ENCODE data around the gene SYCN. TPM values are rescaled to one million over a fixed set of nuclear protein-coding genes. Genes with fewer than 3 reads are reported as not detected.

The SYCN gene
- polyA plus RNA-seq, 3 donors, result not detected

GRCh38 chr19:39193803-39194202, 10.3 kb downstream of the SYCN start:
- Mint-ChIP-seq H3K9me3 (peaks cover 0 to 7% (median 2%) of the 10 kb centered on the region in 7 donors), H3K27me3 (ENCODE audit: low read depth in 3 of 3) (peaks cover 34 to 57% (median 34%) of the 10 kb centered on the region in 3 donors), H3K4me3 (no peak overlapping the region), H3K4me1 (peaks cover 3% of the 10 kb centered on the region), H3K27ac (peak overlapping the region in 1 of 7 donors; percentile 16), H3K36me3 (peaks cover 0 to 2% of the 10 kb centered on the region in 2 donors)
- Histone ChIP-seq H3K4me1 (ENCODE audit: control insufficient read depth in 1 of 2, insufficient read depth in 2 of 2, low read length in 2 of 2) (no peaks in the 10 kb centered on the region), H3K79me2 (ENCODE audit: insufficient read depth, low read length) (no peaks in the 10 kb centered on the region), H3K27ac (ENCODE audit: low read depth in 1 of 2, low read length in 2 of 2) (no peak overlapping the region), H3K27me3 (ENCODE audit: control insufficient read depth in 2 of 2, insufficient read depth in 2 of 2, low read length in 2 of 2) (peaks cover 10 to 38% of the 10 kb centered on the region in 2 donors), H2AFZ (ENCODE audit: insufficient read depth, low read depth, low read length, poor library complexity, severe bottlenecking) (no peak overlapping the region), H3K36me3 (replicated peaks in 1 of 2; ENCODE audit: control insufficient read depth in 1 of 2, insufficient read depth in 2 of 2, low read length in 2 of 2) (no peaks in the 10 kb centered on the region), H4K20me1 (ENCODE audit: insufficient read depth, low read length) (no peaks in the 10 kb centered on the region), H3K9me3 (replicated peaks in 1 of 2; ENCODE audit: control insufficient read depth in 1 of 2, insufficient read depth in 1 of 2, low read length in 2 of 2) (peaks cover 0 to 9% of the 10 kb centered on the region in 2 donors), H3K4me2 (replicated peaks; ENCODE audit: extremely low read depth, low read length, poor library complexity, severe bottlenecking) (no peak overlapping the region), H3K9ac (ENCODE audit: insufficient read depth, low read length, poor library complexity, severe bottlenecking) (no peak overlapping the region), H3K4me3 (replicated peaks in 1 of 3; ENCODE audit: low read depth in 2 of 3, low read length in 3 of 3) (no peak overlapping the region)
- TF ChIP-seq, protein P1, sequence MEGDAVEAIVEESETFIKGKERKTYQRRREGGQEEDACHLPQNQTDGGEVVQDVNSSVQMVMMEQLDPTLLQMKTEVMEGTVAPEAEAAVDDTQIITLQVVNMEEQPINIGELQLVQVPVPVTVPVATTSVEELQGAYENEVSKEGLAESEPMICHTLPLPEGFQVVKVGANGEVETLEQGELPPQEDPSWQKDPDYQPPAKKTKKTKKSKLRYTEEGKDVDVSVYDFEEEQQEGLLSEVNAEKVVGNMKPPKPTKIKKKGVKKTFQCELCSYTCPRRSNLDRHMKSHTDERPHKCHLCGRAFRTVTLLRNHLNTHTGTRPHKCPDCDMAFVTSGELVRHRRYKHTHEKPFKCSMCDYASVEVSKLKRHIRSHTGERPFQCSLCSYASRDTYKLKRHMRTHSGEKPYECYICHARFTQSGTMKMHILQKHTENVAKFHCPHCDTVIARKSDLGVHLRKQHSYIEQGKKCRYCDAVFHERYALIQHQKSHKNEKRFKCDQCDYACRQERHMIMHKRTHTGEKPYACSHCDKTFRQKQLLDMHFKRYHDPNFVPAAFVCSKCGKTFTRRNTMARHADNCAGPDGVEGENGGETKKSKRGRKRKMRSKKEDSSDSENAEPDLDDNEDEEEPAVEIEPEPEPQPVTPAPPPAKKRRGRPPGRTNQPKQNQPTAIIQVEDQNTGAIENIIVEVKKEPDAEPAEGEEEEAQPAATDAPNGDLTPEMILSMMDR (IDR thresholded peaks at IDR 0.05), result no peak
- DNase-seq, result no peak
- 75% methylated on average over 5 of the region's 8 CpGs for WGBS (ENCODE audit: insufficient coverage)
- intact Hi-C loops (cut with micrococcal nuclease), result no loop called here

- intact Hi-C loops (cut with micrococcal nuclease), result no loop called here
- no peak overlapping the region for H3K4me3 ChIP-seq (replicated peaks in 1 of 3; ENCODE audit: low read depth in 2 of 3, low read length in 3 of 3)
- H3K27ac ChIP-seq (ENCODE audit: low read depth in 1 of 2, low read length in 2 of 2), result no peak overlapping the region
- TF ChIP-seq, protein P1 (IDR thresholded peaks at IDR 0.05), result no peak
- H3K4me3 Mint-ChIP-seq, result no peak overlapping the region
- peaks cover 3% of the 10 kb centered on the region for H3K4me1 Mint-ChIP-seq
- no peaks in the 10 kb centered on the region for H3K4me1 ChIP-seq (ENCODE audit: control insufficient read depth in 1 of 2, insufficient read depth in 2 of 2, low read length in 2 of 2)
- peaks cover 0 to 2% of the 10 kb centered on the region in 2 donors for H3K36me3 Mint-ChIP-seq
- H2AFZ ChIP-seq (ENCODE audit: insufficient read depth, low read depth, low read length, poor library complexity, severe bottlenecking), result no peak overlapping the region
- H3K36me3 ChIP-seq (replicated peaks in 1 of 2; ENCODE audit: control insufficient read depth in 1 of 2, insufficient read depth in 2 of 2, low read length in 2 of 2), result no peaks in the 10 kb centered on the region
- DNase-seq, result no peak
- H3K9me3 ChIP-seq (replicated peaks in 1 of 2; ENCODE audit: control insufficient read depth in 1 of 2, insufficient read depth in 1 of 2, low read length in 2 of 2), result peaks cover 0 to 9% of the 10 kb centered on the region in 2 donors
- no peak overlapping the region for H3K4me2 ChIP-seq (replicated peaks; ENCODE audit: extremely low read depth, low read length, poor library complexity, severe bottlenecking)
- H3K9me3 Mint-ChIP-seq, result peaks cover 0 to 7% (median 2%) of the 10 kb centered on the region in 7 donors
- 100% methylated on average over 1 of the region's 2 CpGs for WGBS (ENCODE audit: insufficient coverage)
- H3K27ac Mint-ChIP-seq, result peak overlapping the region in 1 of 7 donors; percentile 1
- H3K27me3 Mint-ChIP-seq (ENCODE audit: low read depth in 3 of 3), result peaks cover 27 to 48% (median 30%) of the 10 kb centered on the region in 3 donors
- peaks cover 10 to 29% of the 10 kb centered on the region in 2 donors for H3K27me3 ChIP-seq (ENCODE audit: control insufficient read depth in 2 of 2, insufficient read depth in 2 of 2, low read length in 2 of 2)
- H3K9ac ChIP-seq (ENCODE audit: insufficient read depth, low read length, poor library complexity, severe bottlenecking), result no peak overlapping the region
- H4K20me1 ChIP-seq (ENCODE audit: insufficient read depth, low read length), result no peaks in the 10 kb centered on the region
- no peaks in the 10 kb centered on the region for H3K79me2 ChIP-seq (ENCODE audit: insufficient read depth, low read length)
These were observed 11.2 kb downstream of the SYCN start for GRCh38 chr19:39192846-39193245.
